Measurements from ENCODE around the gene NUBP2.

NUBP2 gene

DNA sequence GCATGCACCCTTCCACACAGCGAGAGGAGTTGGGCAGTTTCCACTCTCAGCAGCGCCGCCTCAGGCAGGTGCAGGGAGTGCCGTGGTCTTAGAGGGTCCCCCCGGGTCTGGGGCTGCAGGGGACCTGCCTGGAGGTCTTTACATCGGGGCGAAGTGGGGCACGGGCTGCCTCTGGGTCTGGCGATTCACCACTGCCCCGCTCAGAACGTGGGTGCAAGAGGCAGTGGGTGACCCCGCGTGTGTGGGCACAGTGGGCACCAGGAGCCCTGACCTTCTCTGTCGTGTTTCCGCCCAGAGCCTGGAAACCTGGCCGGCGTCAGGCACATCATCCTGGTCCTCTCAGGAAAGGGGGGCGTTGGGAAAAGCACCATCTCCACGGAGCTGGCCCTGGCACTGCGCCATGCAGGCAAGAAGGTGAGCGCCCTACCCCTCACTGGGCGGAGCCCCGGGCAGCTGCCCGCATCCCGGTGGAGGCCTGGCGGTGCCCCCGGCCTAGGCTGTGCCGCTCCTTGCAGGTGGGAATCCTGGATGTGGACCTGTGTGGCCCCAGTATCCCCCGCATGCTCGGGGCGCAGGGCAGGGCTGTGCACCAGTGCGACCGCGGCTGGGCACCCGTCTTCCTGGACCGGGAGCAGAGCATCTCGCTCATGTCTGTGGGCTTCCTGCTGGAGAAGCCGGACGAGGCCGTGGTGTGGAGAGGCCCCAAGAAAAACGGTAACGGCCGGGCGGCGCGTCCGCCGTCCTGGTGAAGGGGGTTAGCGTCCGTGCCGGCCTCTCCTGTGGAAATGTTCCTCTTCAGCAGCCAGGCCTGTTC, 3.7 kb downstream of the NUBP2 start:
- no peak for DNase-seq (ENCODE audit: low read depth)
- no peak overlapping the region for H3K4me3 ChIP-seq (ENCODE audit: low read depth, low read length)
- TF ChIP-seq, protein P1, sequence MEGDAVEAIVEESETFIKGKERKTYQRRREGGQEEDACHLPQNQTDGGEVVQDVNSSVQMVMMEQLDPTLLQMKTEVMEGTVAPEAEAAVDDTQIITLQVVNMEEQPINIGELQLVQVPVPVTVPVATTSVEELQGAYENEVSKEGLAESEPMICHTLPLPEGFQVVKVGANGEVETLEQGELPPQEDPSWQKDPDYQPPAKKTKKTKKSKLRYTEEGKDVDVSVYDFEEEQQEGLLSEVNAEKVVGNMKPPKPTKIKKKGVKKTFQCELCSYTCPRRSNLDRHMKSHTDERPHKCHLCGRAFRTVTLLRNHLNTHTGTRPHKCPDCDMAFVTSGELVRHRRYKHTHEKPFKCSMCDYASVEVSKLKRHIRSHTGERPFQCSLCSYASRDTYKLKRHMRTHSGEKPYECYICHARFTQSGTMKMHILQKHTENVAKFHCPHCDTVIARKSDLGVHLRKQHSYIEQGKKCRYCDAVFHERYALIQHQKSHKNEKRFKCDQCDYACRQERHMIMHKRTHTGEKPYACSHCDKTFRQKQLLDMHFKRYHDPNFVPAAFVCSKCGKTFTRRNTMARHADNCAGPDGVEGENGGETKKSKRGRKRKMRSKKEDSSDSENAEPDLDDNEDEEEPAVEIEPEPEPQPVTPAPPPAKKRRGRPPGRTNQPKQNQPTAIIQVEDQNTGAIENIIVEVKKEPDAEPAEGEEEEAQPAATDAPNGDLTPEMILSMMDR (IDR thresholded peaks at IDR 0.05; ENCODE audit: control insufficient read depth, extremely low read depth, insufficient read depth), result no peak

DNA sequence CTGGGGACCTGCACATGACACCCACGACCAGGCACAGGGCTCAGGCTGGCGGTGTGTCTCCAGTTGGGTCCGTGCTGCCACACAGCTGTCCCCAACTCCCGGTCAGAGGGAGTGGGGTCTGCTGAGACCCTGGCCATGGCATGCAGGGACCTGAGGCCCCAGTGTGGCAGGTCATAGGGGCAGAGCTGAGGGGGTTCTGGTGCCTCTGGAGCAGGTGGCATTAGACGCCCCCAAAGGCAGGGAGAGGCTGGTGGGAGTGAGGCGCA, 4.2 kb downstream of the NUBP2 start:
- no peak overlapping the region for H3K4me3 ChIP-seq (ENCODE audit: low read depth, low read length)
- DNase-seq (ENCODE audit: low read depth), result no peak
- TF ChIP-seq, protein P1 (IDR thresholded peaks at IDR 0.05; ENCODE audit: control insufficient read depth, extremely low read depth, insufficient read depth), result no peak

DNA sequence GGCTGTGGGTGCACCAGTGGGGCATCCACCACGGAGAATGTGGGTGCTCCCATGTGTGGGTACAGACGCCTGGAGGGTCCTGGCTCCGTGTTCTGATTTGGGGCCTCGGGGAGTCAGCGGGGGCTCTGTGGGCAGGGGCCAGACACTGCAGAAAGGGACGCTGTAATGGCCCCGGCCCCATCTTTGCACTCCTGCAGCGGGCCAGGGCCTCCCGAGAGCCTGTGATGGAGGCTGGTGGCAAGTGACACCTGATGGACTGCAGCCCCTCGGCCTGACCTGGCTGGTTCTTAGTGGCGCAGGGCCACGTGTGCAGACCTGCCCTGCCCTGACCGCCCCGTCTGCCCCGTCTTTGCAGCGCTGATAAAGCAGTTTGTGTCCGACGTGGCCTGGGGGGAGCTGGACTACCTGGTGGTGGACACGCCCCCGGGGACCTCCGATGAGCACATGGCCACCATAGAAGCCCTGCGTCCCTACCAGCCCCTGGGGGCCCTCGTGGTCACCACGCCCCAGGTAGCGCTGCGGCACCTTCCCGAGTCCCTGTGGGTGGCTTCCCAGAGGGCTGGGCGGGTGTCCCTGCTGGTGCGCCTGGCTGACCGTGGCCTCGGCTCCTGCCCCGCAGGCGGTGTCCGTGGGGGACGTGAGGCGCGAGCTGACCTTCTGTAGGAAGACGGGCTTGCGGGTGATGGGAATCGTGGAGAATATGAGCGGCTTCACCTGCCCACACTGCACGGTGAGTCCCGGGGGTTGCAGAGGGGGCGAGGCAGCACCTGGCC, 4.7 kb downstream of the NUBP2 start:
- DNase-seq (ENCODE audit: low read depth), result no peak
- TF ChIP-seq, protein P1 (IDR thresholded peaks at IDR 0.05; ENCODE audit: control insufficient read depth, extremely low read depth, insufficient read depth), result no peak
- no peak overlapping the region for H3K4me3 ChIP-seq (ENCODE audit: low read depth, low read length)

DNA sequence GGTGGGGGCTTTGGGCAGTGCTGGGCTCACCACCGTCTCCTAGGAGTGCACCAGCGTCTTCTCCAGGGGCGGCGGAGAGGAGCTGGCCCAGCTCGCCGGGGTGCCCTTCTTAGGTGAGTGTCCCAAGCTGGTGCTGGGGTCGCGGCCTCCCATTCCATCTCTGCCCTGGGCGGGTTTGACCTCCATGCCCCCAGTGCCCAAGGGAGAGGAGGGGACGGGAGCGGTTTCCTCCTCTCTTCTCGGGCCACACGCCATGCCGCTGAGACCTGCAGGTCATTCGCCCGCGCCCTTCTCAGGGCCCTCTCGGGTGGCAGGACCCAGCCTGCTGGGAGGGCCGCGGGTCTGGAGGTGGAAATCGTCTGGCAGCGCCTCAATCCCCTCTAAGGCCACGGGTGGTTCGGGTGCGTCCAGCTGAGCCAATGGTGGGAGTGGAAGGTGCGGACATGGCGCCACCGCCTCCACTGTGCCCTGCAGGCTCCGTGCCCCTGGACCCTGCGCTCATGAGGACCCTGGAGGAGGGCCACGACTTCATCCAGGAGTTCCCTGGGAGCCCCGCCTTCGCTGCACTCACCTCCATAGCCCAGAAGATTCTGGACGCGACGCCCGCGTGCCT, 5.4 kb downstream of the NUBP2 start:
- no peak for DNase-seq (ENCODE audit: low read depth)
- no peak overlapping the region for H3K4me3 ChIP-seq (ENCODE audit: low read depth, low read length)
- TF ChIP-seq, protein P1 (IDR thresholded peaks at IDR 0.05; ENCODE audit: control insufficient read depth, extremely low read depth, insufficient read depth), result no peak

DNA sequence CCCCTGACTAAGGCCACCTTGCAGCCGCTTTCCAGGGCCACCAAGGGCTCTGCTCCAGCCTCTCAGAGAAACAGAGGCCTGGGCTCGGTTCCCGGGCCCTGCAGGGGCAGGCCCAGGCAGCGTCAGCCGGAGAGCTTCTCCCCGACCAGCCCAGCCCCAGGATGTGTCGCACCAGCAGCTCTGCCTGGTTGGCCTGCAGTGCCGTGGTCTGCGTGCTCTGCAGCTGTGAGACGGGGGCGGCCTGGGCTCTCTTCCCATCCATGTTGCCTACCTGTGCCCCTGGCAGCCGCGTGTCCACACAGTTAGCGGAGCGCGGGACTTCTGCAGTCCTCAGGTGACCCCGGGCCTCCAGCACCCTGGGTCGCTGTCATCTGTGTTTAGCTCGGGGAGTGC, 5.9 kb downstream of the NUBP2 start:
- TF ChIP-seq, protein P1 (IDR thresholded peaks at IDR 0.05; ENCODE audit: control insufficient read depth, extremely low read depth, insufficient read depth), result no peak
- no peak overlapping the region for H3K4me3 ChIP-seq (ENCODE audit: low read depth, low read length)
- DNase-seq (ENCODE audit: low read depth), result no peak

DNA sequence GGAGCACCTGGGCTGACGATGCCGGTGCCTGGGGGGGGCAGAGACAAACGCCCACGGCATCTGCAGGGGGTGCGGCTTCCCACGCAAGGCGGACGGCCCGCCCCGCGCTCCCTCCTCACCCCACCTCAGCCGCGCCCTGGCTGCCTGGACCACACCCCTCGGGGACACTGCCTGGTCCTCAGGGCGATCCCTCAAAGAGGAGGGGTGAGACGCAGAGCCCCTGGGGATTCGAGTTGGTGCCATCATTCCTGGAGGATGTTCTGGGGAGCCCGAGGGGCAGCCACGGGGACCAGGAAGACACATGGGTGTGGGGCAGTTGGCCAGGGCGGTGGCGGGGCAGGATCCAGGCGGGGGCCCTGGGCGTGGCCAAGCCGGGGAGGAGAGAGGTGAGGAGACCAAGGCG, 6.9 kb downstream of the NUBP2 start:
- TF ChIP-seq, protein P1 (IDR thresholded peaks at IDR 0.05; ENCODE audit: control insufficient read depth, extremely low read depth, insufficient read depth), result no peak
- no peak for DNase-seq (ENCODE audit: low read depth)

More for the DNA sequence above, 6.9 kb downstream of the NUBP2 start:
- H3K4me3 ChIP-seq (ENCODE audit: low read depth, low read length), result no peak overlapping the region

Data from LNCaP clone FGC (cell line).